Psoas muscle (tissue), 8 donors: ENCODE measurements around the gene TANC1. TPM values are rescaled to one million over a fixed set of nuclear protein-coding genes. Genes with fewer than 3 reads are reported as not detected.

Experiments used
- ATAC-seq, 4 donors: fragments of 200-7000 bp; cut with Tn5 transposase; one replicate each; pipeline ENCODE4 v1.9.1; 2020; ENCODE audit warnings: moderate library complexity in 3 of 4, mild to moderate bottlenecking in 2 of 4
- DNase-seq, 2 donors: peaks; one replicate each; pipeline ENCODE4 v3.0.0-alpha.2; 2020
- H3K27ac ChIP-seq: fragments of 200-600 bp; one replicate; pipeline ENCODE4 v1.8.0; 2022
- H3K27me3 ChIP-seq, 3 donors: fragments of 200-600 bp in 1 of 3; one replicate each; pipeline versions ENCODE4 v1.6.1 to v1.8.0; 2013 to 2022; ENCODE audit warnings: low read length in 2 of 3, mild to moderate bottlenecking in 2 of 3, moderate library complexity in 1 of 3; ENCODE audit not compliant: insufficient read depth in 3 of 3
- H3K36me3 ChIP-seq, 2 donors: fragments of 200-600 bp in 1 of 2; one replicate each; pipeline versions ENCODE4 v1.6.1 to v1.8.0; 2013 to 2022; ENCODE audit warnings: low read depth in 1 of 2, mild to moderate bottlenecking in 1 of 2, moderate library complexity in 1 of 2; ENCODE audit not compliant: insufficient read depth in 1 of 2
- H3K4me1 ChIP-seq: fragments of 200-600 bp; one replicate; pipeline ENCODE4 v1.8.0; 2022
- H3K4me3 ChIP-seq: fragments of 200-600 bp; one replicate; pipeline ENCODE4 v1.8.0; 2022; ENCODE audit warnings: mild to moderate bottlenecking
- H3K9me3 ChIP-seq: fragments of 200-600 bp; one replicate; pipeline ENCODE4 v1.8.0; 2022
- CTCF ChIP-seq: fragments of 200-600 bp; IDR thresholded peaks from one replicate; pipeline ENCODE4 v1.8.0; 2022; ENCODE audit warnings: antibody characterized with exemption
- WGBS, 3 donors: extraction: QIAGEN DNeasy Blood & Tissue Kit; methylation state at CpG; one replicate each; pipeline versions ENCODE4 v1.1.6 to v1.1.7; 2013; 5-methylcytosine and 5-hydroxymethylcytosine counted together
- intact Hi-C, 2 donors: fragments of 100-400 bp; cut with DNase I; formaldehyde crosslinking; loops; one replicate each; pipeline versions ENCODE4 v1.11.0 to v1.14.2; 2022
- polyA plus RNA-seq, 3 donors: library from polyadenylated mRNA; stranded (reverse); fragments of 200-250 nt; gene quantifications; one replicate each; pipeline ENCODE4 v1.2.3, GENCODE V29; 2013
- total RNA-seq, 4 donors: library from RNA; stranded (reverse); fragmentation: NEBNext Ultra II Directional in 2 of 4; extraction: Animal tissue kit (Norgen Biotek cat#: 25700) in 2 of 4; gene quantifications; one replicate each; pipeline versions ENCODE4 v1.2.1 to v1.2.4, GENCODE V29; 2021 to 2023
- donor health status: healthy with polysubstance abuse.
- donor health status: DM: no; HTN: no; CAD: no; lungs with moderate emphysema.
- donor health status: Bipolar disorder and iron deficiency.
- donor health status: healthy.
- donor health status: DM: yes; HTN: yes; CAD: no.
- donor health status: DM: no; HTN: no; CAD: no.
- donor health status: DM: no; HTN: no; CAD: no.
- donor health status: DM: yes; HTN: yes; CAD: no.

TANC1 gene
- total and polyA plus RNA-seq, 7 donors, result 1.9 to 7.5 (median 3.2) TPM

- 96 to 97% (median 97%) methylated on average over 3 of the region's 3 CpGs for WGBS, 3 donors
These were observed 298.1 kb downstream of the TANC1 start for GRCh38 chr2:159266554-159266953.

GRCh38 chr2:159267921-159268320, 299.5 kb downstream of the TANC1 start:
- peaks cover 0 to 7% of the 10 kb centered on the region in 2 donors for H3K36me3 ChIP-seq
- TF ChIP-seq CTCF, result no peak
- H3K9me3 ChIP-seq, result no peaks in the 10 kb centered on the region
- H3K4me1 ChIP-seq, result no peaks in the 10 kb centered on the region
- no peak overlapping the region for H3K4me3 ChIP-seq
- H3K27ac ChIP-seq, result no peak overlapping the region
- intact Hi-C loops, result no loop called here
- WGBS, 3 donors, result 86 to 95% (median 87%) methylated on average over 1 of the region's 1 CpG
- no peak for DNase-seq
- no peaks in the 10 kb centered on the region for H3K27me3 ChIP-seq
- ATAC-seq, result peak in 2 of 4 donors; percentile 54 to 70

More at GRCh38 chr2:159266554-159266953, 298.1 kb downstream of the TANC1 start:
- H3K27ac ChIP-seq, result no peak overlapping the region
- no peaks in the 10 kb centered on the region for H3K27me3 ChIP-seq
- H3K4me3 ChIP-seq, result no peak overlapping the region
- peaks cover 0 to 7% of the 10 kb centered on the region in 2 donors for H3K36me3 ChIP-seq
- TF ChIP-seq CTCF, result no peak
- DNase-seq (no peak), ATAC-seq (no peak)
- H3K4me1 ChIP-seq, result no peaks in the 10 kb centered on the region
- no peaks in the 10 kb centered on the region for H3K9me3 ChIP-seq
- intact Hi-C loops, result no loop called here

GRCh38 chr2:159270744-159271379, 302.4 kb downstream of the TANC1 start:
- 97 to 98% (median 97%) methylated on average over 4 of the region's 4 CpGs for WGBS, 3 donors
- intact Hi-C loops, result no loop called here
- DNase-seq, result no peak
- Histone ChIP-seq H3K36me3 (peaks cover 0 to 26% of the 10 kb centered on the region in 2 donors), H3K9me3 (no peaks in the 10 kb centered on the region), H3K4me1 (no peaks in the 10 kb centered on the region), H3K27ac (no peak overlapping the region), H3K27me3 (no peaks in the 10 kb centered on the region), H3K4me3 (no peak overlapping the region)
- no peak for TF ChIP-seq CTCF
- ATAC-seq, result no peak

GRCh38 chr2:159272156-159272555, 303.7 kb downstream of the TANC1 start:
- intact Hi-C loops, result no loop called here
- Histone ChIP-seq H3K4me3 (no peak overlapping the region), H3K36me3 (peaks cover 0 to 30% of the 10 kb centered on the region in 2 donors), H3K27ac (no peak overlapping the region), H3K27me3 (no peaks in the 10 kb centered on the region), H3K9me3 (no peaks in the 10 kb centered on the region), H3K4me1 (no peaks in the 10 kb centered on the region)
- DNase-seq (no peak), ATAC-seq (no peak)
- 65 to 88% (median 70%) methylated on average over 5 of the region's 5 CpGs for WGBS, 3 donors
- no peak for TF ChIP-seq CTCF

- H3K36me3 ChIP-seq, result peaks cover 0 to 46% of the 10 kb centered on the region in 2 donors
- no peak overlapping the region for H3K27ac ChIP-seq
- no peaks in the 10 kb centered on the region for H3K27me3 ChIP-seq
- H3K4me1 ChIP-seq, result no peaks in the 10 kb centered on the region
- H3K9me3 ChIP-seq, result no peaks in the 10 kb centered on the region
- TF ChIP-seq CTCF, result no peak
- no peak for ATAC-seq
- no peak overlapping the region for H3K4me3 ChIP-seq
- intact Hi-C loops, result no loop called here
- no peak for DNase-seq
- 89 to 94% (median 92%) methylated on average over 1 of the region's 1 CpG for WGBS, 3 donors
These were observed 306.7 kb downstream of the TANC1 start for GRCh38 chr2:159275111-159275510.
